Measurements from ENCODE around the gene APCS. TPM values are rescaled to one million over a fixed set of nuclear protein-coding genes. Genes with fewer than 3 reads are reported as not detected.

The APCS gene
- total RNA-seq (not detected), polyA plus RNA-seq (not detected)
- long read RNA-seq, donor 1: 0 reads
- long read RNA-seq, donor 2: 0 reads

- no peak for TF ChIP-seq POLR2AphosphoS5 (IDR thresholded peaks at IDR 0.05)
- no peak for TF ChIP-seq CTCF (IDR thresholded peaks at IDR 0.05 in 8 of 11, conservative IDR thresholded peaks at IDR 0.05 in 3 of 11)
- no peak for TF ChIP-seq POLR2A (IDR thresholded peaks at IDR 0.05)
- DNase-seq: no peak
- Histone ChIP-seq H3K27ac (no peak within 1 kb of the TSS), H3K4me3 (no peak within 1 kb of the TSS), H3K9me3 (peaks cover 0 to 6% (median 0%) of the 10 kb centered on the region in 8 donors), H3K27me3 (replicated peaks in 1 of 7) (peaks cover 0 to 21% (median 0%) of the 10 kb centered on the region in 7 donors), H3K36me3 (no peaks in the 10 kb centered on the region), H3K4me1 (no peaks in the 10 kb centered on the region)
- intact Hi-C loops (cut with DNase I; ENCODE audit: low total_unique reads): no loop called here
- 80 to 95% (median 89%) methylated on average over 6 of the region's 6 CpGs for WGBS, 5 donors
Observed at GRCh38 chr1:159587461-159587951, at the start of gene APCS. Gene APCS (plus strand): TSS chr1:159587826. CDS start chr1:159587922, 96 bp downstream.

- DNase-seq: no peak
- Histone ChIP-seq H3K36me3 (no peaks in the 10 kb centered on the region), H3K4me3 (no peak overlapping the region), H3K27ac (no peak overlapping the region), H3K27me3 (replicated peaks in 1 of 7) (peaks cover 0 to 10% (median 0%) of the 10 kb centered on the region in 7 donors), H3K9me3 (peaks cover 0 to 5% (median 0%) of the 10 kb centered on the region in 8 donors), H3K4me1 (no peaks in the 10 kb centered on the region)
- no peak for TF ChIP-seq POLR2AphosphoS5 (IDR thresholded peaks at IDR 0.05)
- TF ChIP-seq CTCF (IDR thresholded peaks at IDR 0.05 in 8 of 11, conservative IDR thresholded peaks at IDR 0.05 in 3 of 11): no peak
- TF ChIP-seq POLR2A (IDR thresholded peaks at IDR 0.05): no peak
- intact Hi-C loops (cut with DNase I; ENCODE audit: low total_unique reads): no loop called here
- WGBS, 5 donors: 61 to 79% (median 76%) methylated on average over 2 of the region's 2 CpGs
Observed at GRCh38 chr1:159548126-159548525, 39.5 kb upstream of the APCS start.

GRCh38 chr1:159554261-159554660 lies 33.4 kb upstream of the APCS start:
- H3K36me3 ChIP-seq: no peaks in the 10 kb centered on the region
- WGBS, 5 donors: 38 to 61% (median 47%) methylated on average over 3 of the region's 3 CpGs
- TF ChIP-seq POLR2AphosphoS5 (IDR thresholded peaks at IDR 0.05) (no peak), CTCF (IDR thresholded peaks at IDR 0.05 in 8 of 11, conservative IDR thresholded peaks at IDR 0.05 in 3 of 11) (no peak), POLR2A (IDR thresholded peaks at IDR 0.05) (no peak)
- no peaks in the 10 kb centered on the region for H3K4me1 ChIP-seq
- no peak overlapping the region for H3K27ac ChIP-seq
- no peak for DNase-seq
- H3K27me3 ChIP-seq (replicated peaks in 1 of 7): peaks cover 0 to 2% (median 0%) of the 10 kb centered on the region in 7 donors
- intact Hi-C loops (cut with DNase I; ENCODE audit: low total_unique reads): no loop called here
- no peak overlapping the region for H3K4me3 ChIP-seq
- no peaks in the 10 kb centered on the region for H3K9me3 ChIP-seq

- Histone ChIP-seq H3K36me3 (no peaks in the 10 kb centered on the region), H3K4me3 (no peak overlapping the region), H3K27me3 (replicated peaks in 1 of 7) (peaks cover 0 to 2% (median 0%) of the 10 kb centered on the region in 7 donors), H3K4me1 (no peaks in the 10 kb centered on the region), H3K27ac (no peak overlapping the region), H3K9me3 (no peaks in the 10 kb centered on the region)
- no peak for TF ChIP-seq POLR2AphosphoS5 (IDR thresholded peaks at IDR 0.05)
- no peak for TF ChIP-seq CTCF (IDR thresholded peaks at IDR 0.05 in 8 of 11, conservative IDR thresholded peaks at IDR 0.05 in 3 of 11)
- no peak for TF ChIP-seq POLR2A (IDR thresholded peaks at IDR 0.05)
- 48 to 73% (median 66%) methylated on average over 1 of the region's 1 CpG for WGBS, 5 donors
- intact Hi-C loops (cut with DNase I; ENCODE audit: low total_unique reads): no loop called here
- DNase-seq: no peak
Observed at GRCh38 chr1:159554696-159555095, 32.9 kb upstream of the APCS start.

Measured in spleen (tissue), 13 donors.